ENCODE results near the gene TMTC1. TPM values are rescaled to one million over a fixed set of nuclear protein-coding genes. Genes with fewer than 3 reads are reported as not detected.

TMTC1 gene
- total and polyA plus RNA-seq, 2 of the 8 experiments (the other 6 are each of a cell fraction or from before 2014, with no cell fraction given), result 15.4 to 20.8 TPM

DNA sequence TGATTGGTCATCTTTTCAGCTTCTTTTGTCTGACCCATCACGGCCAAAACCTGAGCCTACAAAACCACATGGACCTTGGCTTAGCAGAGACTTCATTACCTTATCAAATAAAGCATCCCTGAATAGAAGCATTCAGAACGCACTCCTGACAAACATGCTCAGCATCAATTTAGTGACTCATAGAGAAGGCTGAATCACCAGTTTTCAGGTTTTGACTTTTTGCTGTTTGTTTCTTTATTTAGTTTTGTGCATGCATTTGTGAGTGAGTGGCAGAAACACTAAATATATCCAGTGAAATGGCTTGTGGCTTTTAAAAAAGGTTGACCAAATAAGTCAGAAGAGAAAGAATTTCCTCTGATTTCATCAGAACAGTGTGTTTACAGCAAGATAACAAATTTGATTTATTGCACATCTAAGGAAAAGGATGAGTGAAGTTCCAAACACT is 267.3 kb downstream of the TMTC1 start (continued):
- TF ChIP-seq, protein P1, sequence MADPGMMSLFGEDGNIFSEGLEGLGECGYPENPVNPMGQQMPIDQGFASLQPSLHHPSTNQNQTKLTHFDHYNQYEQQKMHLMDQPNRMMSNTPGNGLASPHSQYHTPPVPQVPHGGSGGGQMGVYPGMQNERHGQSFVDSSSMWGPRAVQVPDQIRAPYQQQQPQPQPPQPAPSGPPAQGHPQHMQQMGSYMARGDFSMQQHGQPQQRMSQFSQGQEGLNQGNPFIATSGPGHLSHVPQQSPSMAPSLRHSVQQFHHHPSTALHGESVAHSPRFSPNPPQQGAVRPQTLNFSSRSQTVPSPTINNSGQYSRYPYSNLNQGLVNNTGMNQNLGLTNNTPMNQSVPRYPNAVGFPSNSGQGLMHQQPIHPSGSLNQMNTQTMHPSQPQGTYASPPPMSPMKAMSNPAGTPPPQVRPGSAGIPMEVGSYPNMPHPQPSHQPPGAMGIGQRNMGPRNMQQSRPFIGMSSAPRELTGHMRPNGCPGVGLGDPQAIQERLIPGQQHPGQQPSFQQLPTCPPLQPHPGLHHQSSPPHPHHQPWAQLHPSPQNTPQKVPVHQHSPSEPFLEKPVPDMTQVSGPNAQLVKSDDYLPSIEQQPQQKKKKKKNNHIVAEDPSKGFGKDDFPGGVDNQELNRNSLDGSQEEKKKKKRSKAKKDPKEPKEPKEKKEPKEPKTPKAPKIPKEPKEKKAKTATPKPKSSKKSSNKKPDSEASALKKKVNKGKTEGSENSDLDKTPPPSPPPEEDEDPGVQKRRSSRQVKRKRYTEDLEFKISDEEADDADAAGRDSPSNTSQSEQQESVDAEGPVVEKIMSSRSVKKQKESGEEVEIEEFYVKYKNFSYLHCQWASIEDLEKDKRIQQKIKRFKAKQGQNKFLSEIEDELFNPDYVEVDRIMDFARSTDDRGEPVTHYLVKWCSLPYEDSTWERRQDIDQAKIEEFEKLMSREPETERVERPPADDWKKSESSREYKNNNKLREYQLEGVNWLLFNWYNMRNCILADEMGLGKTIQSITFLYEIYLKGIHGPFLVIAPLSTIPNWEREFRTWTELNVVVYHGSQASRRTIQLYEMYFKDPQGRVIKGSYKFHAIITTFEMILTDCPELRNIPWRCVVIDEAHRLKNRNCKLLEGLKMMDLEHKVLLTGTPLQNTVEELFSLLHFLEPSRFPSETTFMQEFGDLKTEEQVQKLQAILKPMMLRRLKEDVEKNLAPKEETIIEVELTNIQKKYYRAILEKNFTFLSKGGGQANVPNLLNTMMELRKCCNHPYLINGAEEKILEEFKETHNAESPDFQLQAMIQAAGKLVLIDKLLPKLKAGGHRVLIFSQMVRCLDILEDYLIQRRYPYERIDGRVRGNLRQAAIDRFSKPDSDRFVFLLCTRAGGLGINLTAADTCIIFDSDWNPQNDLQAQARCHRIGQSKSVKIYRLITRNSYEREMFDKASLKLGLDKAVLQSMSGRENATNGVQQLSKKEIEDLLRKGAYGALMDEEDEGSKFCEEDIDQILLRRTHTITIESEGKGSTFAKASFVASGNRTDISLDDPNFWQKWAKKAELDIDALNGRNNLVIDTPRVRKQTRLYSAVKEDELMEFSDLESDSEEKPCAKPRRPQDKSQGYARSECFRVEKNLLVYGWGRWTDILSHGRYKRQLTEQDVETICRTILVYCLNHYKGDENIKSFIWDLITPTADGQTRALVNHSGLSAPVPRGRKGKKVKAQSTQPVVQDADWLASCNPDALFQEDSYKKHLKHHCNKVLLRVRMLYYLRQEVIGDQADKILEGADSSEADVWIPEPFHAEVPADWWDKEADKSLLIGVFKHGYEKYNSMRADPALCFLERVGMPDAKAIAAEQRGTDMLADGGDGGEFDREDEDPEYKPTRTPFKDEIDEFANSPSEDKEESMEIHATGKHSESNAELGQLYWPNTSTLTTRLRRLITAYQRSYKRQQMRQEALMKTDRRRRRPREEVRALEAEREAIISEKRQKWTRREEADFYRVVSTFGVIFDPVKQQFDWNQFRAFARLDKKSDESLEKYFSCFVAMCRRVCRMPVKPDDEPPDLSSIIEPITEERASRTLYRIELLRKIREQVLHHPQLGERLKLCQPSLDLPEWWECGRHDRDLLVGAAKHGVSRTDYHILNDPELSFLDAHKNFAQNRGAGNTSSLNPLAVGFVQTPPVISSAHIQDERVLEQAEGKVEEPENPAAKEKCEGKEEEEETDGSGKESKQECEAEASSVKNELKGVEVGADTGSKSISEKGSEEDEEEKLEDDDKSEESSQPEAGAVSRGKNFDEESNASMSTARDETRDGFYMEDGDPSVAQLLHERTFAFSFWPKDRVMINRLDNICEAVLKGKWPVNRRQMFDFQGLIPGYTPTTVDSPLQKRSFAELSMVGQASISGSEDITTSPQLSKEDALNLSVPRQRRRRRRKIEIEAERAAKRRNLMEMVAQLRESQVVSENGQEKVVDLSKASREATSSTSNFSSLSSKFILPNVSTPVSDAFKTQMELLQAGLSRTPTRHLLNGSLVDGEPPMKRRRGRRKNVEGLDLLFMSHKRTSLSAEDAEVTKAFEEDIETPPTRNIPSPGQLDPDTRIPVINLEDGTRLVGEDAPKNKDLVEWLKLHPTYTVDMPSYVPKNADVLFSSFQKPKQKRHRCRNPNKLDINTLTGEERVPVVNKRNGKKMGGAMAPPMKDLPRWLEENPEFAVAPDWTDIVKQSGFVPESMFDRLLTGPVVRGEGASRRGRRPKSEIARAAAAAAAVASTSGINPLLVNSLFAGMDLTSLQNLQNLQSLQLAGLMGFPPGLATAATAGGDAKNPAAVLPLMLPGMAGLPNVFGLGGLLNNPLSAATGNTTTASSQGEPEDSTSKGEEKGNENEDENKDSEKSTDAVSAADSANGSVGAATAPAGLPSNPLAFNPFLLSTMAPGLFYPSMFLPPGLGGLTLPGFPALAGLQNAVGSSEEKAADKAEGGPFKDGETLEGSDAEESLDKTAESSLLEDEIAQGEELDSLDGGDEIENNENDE (IDR thresholded peaks at IDR 0.05; ENCODE audit: insufficient replicate concordance, low read length), result no peak
- no peak for TF ChIP-seq TAF7 (optimal IDR thresholded peaks at IDR 0.05; ENCODE audit: borderline replicate concordance, low read depth, low read length)
- TF ChIP-seq RNF2 (IDR thresholded peaks at IDR 0.05; ENCODE audit: borderline replicate concordance, low read depth, low read length, missing control alignments, poor library complexity, severe bottlenecking), result no peak
- no peak for TF ChIP-seq SIRT6 (IDR thresholded peaks at IDR 0.05; ENCODE audit: low read length)
- TF ChIP-seq BACH1 (IDR thresholded peaks at IDR 0.05; ENCODE audit: low read length), result no peak
- no peak for TF ChIP-seq HDAC6 (IDR thresholded peaks at IDR 0.05; ENCODE audit: low read depth, low read length)
- TF ChIP-seq POU5F1 (IDR thresholded peaks at IDR 0.05; ENCODE audit: low read depth, low read length), result no peak
